Cardiac fibroblast (primary cell): ENCODE data around the gene VIL1.

Source experiments
- DNase-seq, 2 donors: peaks; one replicate each; pipeline versions ENCODE4 v3.0.0 to v3.0.0-alpha.2; 2010; ENCODE audit warnings: low read depth in 2 of 2
- H3K4me3 ChIP-seq, 2 donors: replicated peaks in 1 of 2; 1 replicate in 1 of 2; 2 replicates in 1 of 2; pipeline ENCODE4 v1.5.1; 2011; ENCODE audit warnings: low read depth in 2 of 2, low read length in 2 of 2, mild to moderate bottlenecking in 2 of 2, moderate library complexity in 1 of 2
- CTCF ChIP-seq: IDR thresholded peaks from one replicate; pipeline ENCODE4 v1.5.1; 2011; ENCODE audit warnings: low read depth, mild to moderate bottlenecking, low read length, inconsistent platforms

VIL1 gene

GRCh38 chr2:218482651-218483050, 63.7 kb downstream of the VIL1 start:
- no peak for TF ChIP-seq CTCF
- H3K4me3 ChIP-seq = no peak overlapping the region
- DNase-seq = peak in 1 of 2 donors; percentile 10

GRCh38 chr2:218485986-218486667, 67.2 kb downstream of the VIL1 start:
- no peak overlapping the region for H3K4me3 ChIP-seq
- DNase-seq = no peak
- TF ChIP-seq CTCF = no peak

GRCh38 chr2:218500501-218501060, 81.7 kb downstream of the VIL1 start:
- no peak for DNase-seq
- no peak overlapping the region for H3K4me3 ChIP-seq
- no peak for TF ChIP-seq CTCF

GRCh38 chr2:218501665-218502064, 82.7 kb downstream of the VIL1 start:
- H3K4me3 ChIP-seq = no peak overlapping the region
- no peak for TF ChIP-seq CTCF
- peak; percentile 44 to 89 for DNase-seq
